Tibial nerve (tissue), 4 donors: ENCODE data around the gene FANCC.

Experiments used
- CTCF ChIP-seq, 5 experiments: fragments of 200-600 bp in 3 of 5; fragments of 450-650 bp in 2 of 5; sonication (generic) in 3 of 5; IDR thresholded peaks; one replicate each; pipeline ENCODE4 v1.5.1; 2016 to 2019; ENCODE audit warnings: antibody characterized with exemption in 5 of 5, mild to moderate bottlenecking in 3 of 5, moderate library complexity in 2 of 5
- EP300 ChIP-seq, 2 donors: sonication (generic); formaldehyde crosslinking; IDR thresholded peaks; one replicate each; pipeline ENCODE4 v1.6.1; 2017; ENCODE audit warnings: antibody characterized with exemption in 2 of 2, mild to moderate bottlenecking in 1 of 2
- POLR2A ChIP-seq, 2 donors: fragments of 450-650 bp; IDR thresholded peaks; one replicate each; pipeline ENCODE4 v1.6.1; 2017; ENCODE audit warnings: antibody characterized with exemption in 2 of 2, mild to moderate bottlenecking in 2 of 2, moderate library complexity in 2 of 2

GRCh38 chr9:95277509-95277908, 40.0 kb downstream of the FANCC start:
- no peak for TF ChIP-seq CTCF (IDR thresholded peaks at IDR 0.05)
- no peak for TF ChIP-seq POLR2A (IDR thresholded peaks at IDR 0.05)
- no peak for TF ChIP-seq EP300 (IDR thresholded peaks at IDR 0.05)
